B cell (primary cell): ENCODE measurements around the gene OR13C5.

ENCODE experiments used
- CTCF ChIP-seq: fragments of 200-600 bp; IDR thresholded peaks from one replicate; pipeline ENCODE4 v1.8.0; 2022; ENCODE audit warnings: antibody characterized with exemption, mild to moderate bottlenecking
- EZH2 ChIP-seq: IDR thresholded peaks from 2 replicates; pipeline ENCODE4 v1.6.1; 2012; ENCODE audit warnings: borderline replicate concordance, low read depth, mild to moderate bottlenecking, moderate library complexity, low read length; ENCODE audit not compliant: insufficient read depth, poor library complexity, severe bottlenecking

- no peak for TF ChIP-seq EZH2
- no peak for TF ChIP-seq CTCF
These were observed 23.8 kb downstream of the OR13C5 start for GRCh38 chr9:104575456-104575855.
